SK-N-MC (cell line): ENCODE data around the gene VPS54.

Source experiments
- DNase-seq: peaks from one replicate; pipeline ENCODE4 v3.0.0-alpha.2; 2011; ENCODE audit warnings: low read depth, low spot score
- H3K27ac ChIP-seq: fragments of 200-600 bp; sonication (generic); 2 replicates; pipeline ENCODE4 v1.5.1; 2016; ENCODE audit warnings: mixed run types
- H3K36me3 ChIP-seq: fragments of 200-600 bp; sonication (generic); 2 replicates; pipeline ENCODE4 v1.6.1; 2017; ENCODE audit warnings: antibody characterized with exemption, low read length, mixed read lengths; ENCODE audit not compliant: insufficient read depth
- H3K4me3 ChIP-seq: fragments of 200-600 bp; sonication (generic); 2 replicates; pipeline ENCODE4 v1.5.1; 2016
- H3K9ac ChIP-seq: fragments of 200-600 bp; sonication (generic); 2 replicates; pipeline ENCODE4 v1.8.0; 2017; ENCODE audit warnings: mixed run types, mixed read lengths; ENCODE audit not compliant: insufficient read length
- H3K9me3 ChIP-seq: fragments of 200-600 bp; sonication (generic); 2 replicates; pipeline ENCODE4 v1.6.1; 2017; ENCODE audit warnings: low read depth, mild to moderate bottlenecking, antibody characterized with exemption, low read length, moderate library complexity, mixed read lengths
- EZH2 ChIP-seq: fragments of 200-600 bp; sonication (generic); IDR thresholded peaks from one replicate; pipeline ENCODE4 v1.6.1; 2017; ENCODE audit warnings: antibody characterized with exemption
- FOXP2 ChIP-seq: optimal IDR thresholded peaks from 2 replicates; pipeline ENCODE3; 2011; ENCODE audit warnings: mild to moderate bottlenecking, moderate library complexity; ENCODE audit not compliant: insufficient read depth; ENCODE audit errors: extremely low read length, control extremely low read depth
- POLR2AphosphoS5 ChIP-seq: IDR thresholded peaks from 2 replicates; pipeline ENCODE4 v1.6.1; 2012; ENCODE audit warnings: mild to moderate bottlenecking, low read depth, low read length, borderline replicate concordance

The VPS54 gene

DNA sequence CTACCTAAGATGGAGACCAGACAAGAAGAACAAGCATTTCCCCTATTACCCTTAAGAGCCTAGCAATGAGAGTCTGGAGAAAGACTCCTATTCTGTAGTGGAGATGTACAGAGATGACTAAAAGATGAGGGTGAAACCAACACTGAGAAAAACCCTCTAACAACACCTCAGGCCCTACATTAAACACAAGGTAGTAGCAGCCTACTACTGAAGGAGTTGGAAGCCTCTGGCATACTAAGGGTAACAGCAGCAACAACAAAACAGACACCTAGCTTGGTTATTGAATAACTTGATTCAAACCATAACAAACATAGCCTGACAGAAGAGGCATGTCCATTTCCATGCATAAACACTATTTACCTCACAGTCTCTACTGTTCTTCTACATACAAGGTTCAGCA lies 117.1 kb downstream of the VPS54 start:
- Histone ChIP-seq H3K27ac (no peak overlapping the region), H3K9me3 (peaks cover 17% of the 10 kb centered on the region; the same call in 1 of the 2 replicates), H3K4me3 (no peak overlapping the region), H3K36me3 (peaks cover 58% of the 10 kb centered on the region), H3K9ac (no peak overlapping the region)
- DNase-seq = no peak
- TF ChIP-seq FOXP2 (no peak), POLR2AphosphoS5 (no peak), EZH2 (no peak)

DNA sequence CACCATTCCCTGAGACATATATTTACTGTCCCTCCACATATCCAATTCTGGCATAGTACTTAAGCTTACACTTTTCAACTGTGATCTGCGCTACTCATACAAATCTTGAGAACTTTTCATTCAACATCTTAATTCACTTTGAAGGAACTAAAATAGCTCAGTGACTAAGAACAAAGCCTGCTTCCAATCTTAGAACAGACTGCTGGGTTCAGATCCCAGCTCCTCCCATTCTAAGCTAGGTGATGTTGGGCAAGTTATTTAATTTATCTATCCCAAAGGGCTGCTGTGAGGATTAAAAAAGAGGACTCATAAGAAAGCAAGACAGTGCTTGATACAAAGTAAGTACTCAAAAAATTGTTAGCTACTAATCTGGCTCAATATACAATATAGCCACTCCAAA lies 119.6 kb downstream of the VPS54 start:
- Histone ChIP-seq H3K4me3 (no peak overlapping the region), H3K27ac (no peak overlapping the region), H3K9me3 (peaks cover 17% of the 10 kb centered on the region; the same call in 1 of the 2 replicates), H3K36me3 (peaks cover 58% of the 10 kb centered on the region), H3K9ac (no peak overlapping the region)
- DNase-seq = no peak
- TF ChIP-seq POLR2AphosphoS5 = no peak
- no peak for TF ChIP-seq FOXP2
- TF ChIP-seq EZH2 = no peak

DNA sequence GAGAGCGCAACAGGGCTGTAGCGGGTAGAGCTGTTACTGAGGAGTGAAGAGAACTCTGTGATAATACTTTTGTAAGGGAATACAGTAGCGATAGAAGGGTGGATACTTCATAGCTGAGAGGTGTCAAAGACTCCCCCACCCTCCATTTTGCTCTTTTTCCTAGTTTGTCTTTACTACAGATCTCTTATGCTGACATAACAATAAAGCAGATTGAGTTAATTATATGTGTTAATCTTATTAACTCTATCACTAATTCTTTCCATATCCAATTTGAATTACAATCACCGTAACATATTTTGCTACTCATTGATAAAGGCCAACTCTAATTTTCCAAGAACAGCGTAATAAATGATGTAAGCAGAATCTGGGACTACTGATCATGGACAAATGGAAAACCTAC lies 120.4 kb downstream of the VPS54 start:
- Histone ChIP-seq H3K9ac (no peak overlapping the region), H3K27ac (no peak overlapping the region), H3K9me3 (peaks cover 15% of the 10 kb centered on the region; the same call in 1 of the 2 replicates), H3K36me3 (peaks cover 62% of the 10 kb centered on the region), H3K4me3 (no peak overlapping the region)
- no peak for DNase-seq
- no peak for TF ChIP-seq POLR2AphosphoS5
- no peak for TF ChIP-seq FOXP2
- no peak for TF ChIP-seq EZH2

DNA sequence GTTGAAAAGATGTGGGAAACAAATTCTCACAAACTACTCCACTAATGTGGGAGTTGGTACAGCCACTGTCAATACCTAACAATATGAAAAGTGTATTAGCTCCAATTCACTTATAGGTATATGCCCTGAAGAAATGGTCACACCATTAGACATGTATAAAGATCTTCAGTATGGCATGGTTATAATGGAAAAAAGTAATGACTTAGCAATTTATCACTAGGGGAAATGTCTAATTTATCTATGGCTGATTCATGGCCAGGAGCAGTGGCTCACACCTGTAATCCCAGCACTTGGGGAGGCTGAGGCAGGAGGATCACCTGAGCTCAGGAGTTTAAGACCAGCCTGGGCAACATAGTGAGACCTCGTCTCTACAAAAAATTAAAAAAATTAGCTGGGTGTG lies 125.1 kb downstream of the VPS54 start:
- Histone ChIP-seq H3K27ac (no peak overlapping the region), H3K36me3 (peaks cover 68% of the 10 kb centered on the region), H3K4me3 (no peak overlapping the region), H3K9ac (no peak overlapping the region), H3K9me3 (no peaks in the 10 kb centered on the region)
- TF ChIP-seq POLR2AphosphoS5 (no peak), EZH2 (no peak), FOXP2 (no peak)
- DNase-seq = no peak

DNA sequence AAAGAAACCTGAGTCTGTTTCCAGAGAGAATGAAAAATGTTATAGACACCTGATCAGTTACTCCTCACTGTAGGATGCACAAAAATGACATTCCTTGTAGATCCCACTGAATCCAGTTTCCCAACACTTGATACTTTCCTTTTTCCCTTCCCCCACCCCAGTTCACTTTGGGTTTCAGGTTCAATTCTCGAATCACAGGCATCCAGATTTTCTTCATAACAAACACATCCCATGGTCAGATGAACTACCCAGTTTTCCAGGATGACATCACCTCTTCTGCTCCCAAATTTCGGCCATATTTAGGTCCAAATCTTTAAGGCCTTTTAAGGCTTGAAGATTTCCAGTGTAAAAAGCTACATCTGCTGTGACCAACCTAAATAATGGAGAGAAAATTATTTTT lies 126.1 kb downstream of the VPS54 start:
- Histone ChIP-seq H3K9ac (no peak overlapping the region), H3K36me3 (peaks cover 63% of the 10 kb centered on the region), H3K9me3 (no peaks in the 10 kb centered on the region), H3K4me3 (no peak overlapping the region), H3K27ac (no peak overlapping the region)
- no peak for TF ChIP-seq POLR2AphosphoS5
- TF ChIP-seq EZH2 = no peak
- no peak for TF ChIP-seq FOXP2
- DNase-seq = no peak

DNA sequence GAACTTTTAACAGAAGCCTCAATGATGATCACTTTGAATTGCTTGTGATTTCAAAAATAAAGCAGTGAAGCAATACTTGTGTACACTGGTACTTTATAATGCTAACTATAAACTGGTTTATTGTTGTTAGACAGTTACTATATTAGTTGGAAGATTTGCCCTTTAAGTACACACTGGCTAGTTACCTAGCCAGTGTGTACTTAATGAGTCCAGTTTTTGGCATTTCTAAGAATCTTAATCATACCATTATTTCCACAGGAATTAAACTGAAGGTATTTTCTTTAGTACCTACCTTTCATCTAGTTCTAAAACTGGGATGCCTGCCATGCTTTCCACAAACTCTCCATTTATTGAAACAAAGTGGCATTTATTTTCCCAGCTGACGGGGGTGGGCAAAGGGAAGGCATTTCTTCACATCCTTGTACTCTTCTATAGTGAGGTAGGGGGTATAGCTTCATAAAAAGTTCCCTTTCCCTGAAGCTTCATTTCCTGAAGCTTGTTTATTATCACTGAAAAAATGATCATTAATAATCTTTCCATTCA lies 127.7 kb downstream of the VPS54 start:
- DNase-seq = no peak
- no peak overlapping the region for H3K4me3 ChIP-seq
- no peaks in the 10 kb centered on the region for H3K9me3 ChIP-seq
- peaks cover 66% of the 10 kb centered on the region for H3K36me3 ChIP-seq
- no peak for TF ChIP-seq POLR2AphosphoS5
- TF ChIP-seq FOXP2 = no peak
- no peak for TF ChIP-seq EZH2
- H3K9ac ChIP-seq = no peak overlapping the region
- no peak overlapping the region for H3K27ac ChIP-seq

DNA sequence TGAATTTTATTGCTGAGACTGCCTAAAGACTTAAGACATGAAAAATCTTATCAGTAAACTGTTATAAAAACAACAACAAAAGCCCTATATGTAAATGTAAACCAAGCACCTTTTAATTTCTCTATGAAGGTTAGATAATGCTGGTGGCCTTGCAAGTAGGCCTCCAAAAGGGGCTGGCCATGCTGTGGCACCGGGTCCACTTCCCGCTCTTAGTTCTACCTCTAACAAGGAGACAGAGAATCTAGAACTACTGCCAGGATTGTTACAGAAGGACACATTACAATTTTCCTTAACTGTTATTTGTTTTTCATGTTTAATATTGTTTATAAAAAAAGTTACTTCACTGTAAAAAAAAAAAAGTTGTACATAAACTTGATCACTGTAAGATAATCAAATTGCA lies 128.6 kb downstream of the VPS54 start:
- H3K27ac ChIP-seq = no peak overlapping the region
- H3K9me3 ChIP-seq = no peaks in the 10 kb centered on the region
- DNase-seq = no peak
- peaks cover 69% of the 10 kb centered on the region for H3K36me3 ChIP-seq
- H3K4me3 ChIP-seq = no peak overlapping the region
- no peak for TF ChIP-seq FOXP2
- no peak for TF ChIP-seq EZH2
- TF ChIP-seq POLR2AphosphoS5 = no peak
- no peak overlapping the region for H3K9ac ChIP-seq

DNA sequence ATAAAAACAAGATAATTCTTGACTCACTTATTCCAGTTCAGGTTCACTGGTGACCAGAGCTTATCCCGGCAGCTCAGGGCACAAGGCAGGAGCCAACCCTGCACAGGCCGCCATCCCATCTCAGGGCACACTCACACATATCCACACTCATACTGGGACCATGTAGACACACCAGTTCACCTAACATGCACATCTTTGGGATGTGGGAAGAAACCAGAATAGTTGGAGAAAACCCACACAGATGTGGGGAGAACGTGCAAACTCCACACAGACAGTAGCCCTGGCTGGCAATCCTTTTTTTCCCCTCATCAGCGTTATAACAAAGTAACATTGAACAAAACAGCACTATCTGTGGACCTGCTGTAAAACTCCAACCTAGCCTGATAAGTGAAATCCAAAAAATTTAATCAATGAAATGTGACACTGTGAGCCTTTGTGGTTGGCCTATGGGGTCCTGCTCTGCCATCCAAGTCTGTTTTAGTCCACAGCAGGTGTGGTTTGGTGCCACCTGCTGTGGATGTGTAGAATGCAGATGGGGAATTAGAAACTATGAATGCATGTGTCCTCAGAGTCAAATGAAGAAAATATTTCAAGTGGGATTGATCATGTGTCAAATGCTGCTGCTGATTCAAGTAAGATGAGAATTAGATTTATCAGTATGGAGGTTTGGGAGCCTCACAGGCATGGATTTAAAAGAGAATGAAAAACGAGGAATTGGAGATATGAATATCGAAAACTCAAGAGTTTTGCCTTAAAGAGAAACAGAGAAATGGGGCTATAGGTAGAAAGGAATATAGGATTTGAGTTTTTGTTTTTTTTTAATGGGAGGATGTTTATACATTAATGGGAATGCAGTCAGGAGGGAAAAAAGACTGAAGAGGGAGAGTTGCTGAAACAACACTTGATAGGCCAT lies 130.5 kb downstream of the VPS54 start:
- peak; percentile 5 for DNase-seq
- TF ChIP-seq FOXP2 (no peak), POLR2AphosphoS5 (no peak), EZH2 (no peak)
- H3K9me3 ChIP-seq = no peaks in the 10 kb centered on the region
- H3K4me3 ChIP-seq = no peak overlapping the region
- H3K9ac ChIP-seq = no peak overlapping the region
- H3K27ac ChIP-seq = no peak overlapping the region
- H3K36me3 ChIP-seq = peaks cover 74% of the 10 kb centered on the region

DNA sequence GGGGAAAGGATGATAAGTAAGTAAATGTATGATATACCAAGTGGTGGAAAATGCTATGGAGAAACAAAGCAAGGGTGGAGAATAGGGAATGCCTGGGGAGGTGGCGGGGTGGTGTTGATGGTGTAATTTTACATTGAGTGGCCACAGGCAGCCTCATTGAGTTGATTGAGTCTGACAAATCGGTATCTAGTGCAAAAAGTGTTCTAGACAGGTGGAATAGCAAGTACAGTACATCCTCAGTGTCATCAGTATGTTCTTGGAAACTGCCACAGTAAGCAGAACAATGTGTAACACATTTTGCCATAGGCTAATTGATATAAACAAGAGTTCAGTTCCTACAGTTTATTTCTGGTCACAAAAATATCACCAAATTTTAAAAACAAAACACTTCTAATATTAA lies 131.2 kb downstream of the VPS54 start:
- Histone ChIP-seq H3K36me3 (peaks cover 74% of the 10 kb centered on the region), H3K27ac (no peak overlapping the region), H3K9me3 (no peaks in the 10 kb centered on the region), H3K4me3 (no peak overlapping the region), H3K9ac (no peak overlapping the region)
- TF ChIP-seq EZH2 (no peak), POLR2AphosphoS5 (no peak), FOXP2 (no peak)
- no peak for DNase-seq
